Measurements from ENCODE around the gene CNTN5. TPM values are rescaled to one million over a fixed set of nuclear protein-coding genes. Genes with fewer than 3 reads are reported as not detected.

CNTN5 gene
- polyA plus RNA-seq, 1 of the 3 experiments (the other 2 are of a cell fraction): not detected

DNA sequence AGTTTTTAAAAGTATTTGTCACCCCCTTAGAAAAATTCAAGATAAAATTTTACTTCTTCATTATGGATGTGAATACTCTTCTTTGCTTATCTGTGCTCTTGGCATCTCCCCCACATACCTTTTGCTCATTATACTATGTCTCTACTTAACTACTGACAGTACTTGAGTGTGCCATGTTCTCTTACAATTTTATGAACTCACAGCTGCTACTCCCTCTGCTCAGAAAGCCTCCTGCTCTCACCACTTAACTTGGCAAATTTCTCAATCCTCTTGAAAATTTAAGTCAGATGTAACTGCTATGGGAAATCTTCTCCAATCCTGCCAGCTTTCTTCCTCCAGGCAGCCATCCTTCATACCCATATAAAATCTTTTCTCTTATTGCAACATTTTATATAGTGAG is 163.4 kb downstream of the CNTN5 start:
- DNase-seq: no peak
- H3K27ac ChIP-seq (ENCODE audit: low read depth in 2 of 2, low read length in 1 of 2): no peak overlapping the region
- H3K27me3 ChIP-seq (ENCODE audit: insufficient read depth): no peaks in the 10 kb centered on the region
- no peak overlapping the region for H2AFZ ChIP-seq (ENCODE audit: low read depth)
- no peaks in the 10 kb centered on the region for H3F3A ChIP-seq (replicated peaks; ENCODE audit: insufficient read depth)
- no peaks in the 10 kb centered on the region for H3K9me3 ChIP-seq
- H3K9me2 ChIP-seq: no peaks in the 10 kb centered on the region
- ChIA-PET CTCF (no interaction called here), POLR2A (no interaction called here)
- H3K4me3 ChIP-seq (ENCODE audit: low read depth in 2 of 2, low read length in 1 of 2): no peak overlapping the region
- H4K20me1 ChIP-seq (ENCODE audit: insufficient read depth): no peaks in the 10 kb centered on the region
- no peak overlapping the region for H3K4me2 ChIP-seq
- TF ChIP-seq MEF2A (IDR thresholded peaks at IDR 0.05; ENCODE audit: borderline replicate concordance, low read depth) (no peak), MXI1 (IDR thresholded peaks at IDR 0.05; ENCODE audit: low read depth, low read length) (no peak), GATA2 (CRISPR knock-in tag; IDR thresholded peaks at IDR 0.05) (no peak), TCF12 (IDR thresholded peaks at IDR 0.05) (no peak), NRF1 (IDR thresholded peaks at IDR 0.05; ENCODE audit: low read depth, low read length) (no peak), RFX5 (IDR thresholded peaks at IDR 0.05; ENCODE audit: low read length) (no peak), FOXM1 (IDR thresholded peaks at IDR 0.05; ENCODE audit: low read depth) (no peak)
- TF ChIP-seq, protein P1, sequence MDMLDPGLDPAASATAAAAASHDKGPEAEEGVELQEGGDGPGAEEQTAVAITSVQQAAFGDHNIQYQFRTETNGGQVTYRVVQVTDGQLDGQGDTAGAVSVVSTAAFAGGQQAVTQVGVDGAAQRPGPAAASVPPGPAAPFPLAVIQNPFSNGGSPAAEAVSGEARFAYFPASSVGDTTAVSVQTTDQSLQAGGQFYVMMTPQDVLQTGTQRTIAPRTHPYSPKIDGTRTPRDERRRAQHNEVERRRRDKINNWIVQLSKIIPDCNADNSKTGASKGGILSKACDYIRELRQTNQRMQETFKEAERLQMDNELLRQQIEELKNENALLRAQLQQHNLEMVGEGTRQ (IDR thresholded peaks at IDR 0.05; ENCODE audit: borderline replicate concordance, low read depth, low read length): no peak
- TF ChIP-seq, protein P2, sequence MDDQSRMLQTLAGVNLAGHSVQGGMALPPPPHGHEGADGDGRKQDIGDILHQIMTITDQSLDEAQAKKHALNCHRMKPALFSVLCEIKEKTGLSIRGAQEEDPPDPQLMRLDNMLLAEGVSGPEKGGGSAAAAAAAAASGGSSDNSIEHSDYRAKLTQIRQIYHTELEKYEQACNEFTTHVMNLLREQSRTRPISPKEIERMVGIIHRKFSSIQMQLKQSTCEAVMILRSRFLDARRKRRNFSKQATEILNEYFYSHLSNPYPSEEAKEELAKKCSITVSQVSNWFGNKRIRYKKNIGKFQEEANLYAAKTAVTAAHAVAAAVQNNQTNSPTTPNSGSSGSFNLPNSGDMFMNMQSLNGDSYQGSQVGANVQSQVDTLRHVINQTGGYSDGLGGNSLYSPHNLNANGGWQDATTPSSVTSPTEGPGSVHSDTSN (IDR thresholded peaks at IDR 0.05): no peak
- TF ChIP-seq, protein P3, sequence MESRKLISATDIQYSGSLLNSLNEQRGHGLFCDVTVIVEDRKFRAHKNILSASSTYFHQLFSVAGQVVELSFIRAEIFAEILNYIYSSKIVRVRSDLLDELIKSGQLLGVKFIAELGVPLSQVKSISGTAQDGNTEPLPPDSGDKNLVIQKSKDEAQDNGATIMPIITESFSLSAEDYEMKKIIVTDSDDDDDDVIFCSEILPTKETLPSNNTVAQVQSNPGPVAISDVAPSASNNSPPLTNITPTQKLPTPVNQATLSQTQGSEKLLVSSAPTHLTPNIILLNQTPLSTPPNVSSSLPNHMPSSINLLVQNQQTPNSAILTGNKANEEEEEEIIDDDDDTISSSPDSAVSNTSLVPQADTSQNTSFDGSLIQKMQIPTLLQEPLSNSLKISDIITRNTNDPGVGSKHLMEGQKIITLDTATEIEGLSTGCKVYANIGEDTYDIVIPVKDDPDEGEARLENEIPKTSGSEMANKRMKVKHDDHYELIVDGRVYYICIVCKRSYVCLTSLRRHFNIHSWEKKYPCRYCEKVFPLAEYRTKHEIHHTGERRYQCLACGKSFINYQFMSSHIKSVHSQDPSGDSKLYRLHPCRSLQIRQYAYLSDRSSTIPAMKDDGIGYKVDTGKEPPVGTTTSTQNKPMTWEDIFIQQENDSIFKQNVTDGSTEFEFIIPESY (IDR thresholded peaks at IDR 0.05; ENCODE audit: borderline replicate concordance, low read depth): no peak
- H3K79me2 ChIP-seq (ENCODE audit: insufficient read depth): no peaks in the 10 kb centered on the region
- H3K9ac ChIP-seq: no peak overlapping the region
- no peaks in the 10 kb centered on the region for H3K4me1 ChIP-seq (ENCODE audit: control insufficient read depth in 1 of 2, insufficient read depth in 2 of 2, low read depth in 1 of 2, low read length in 1 of 2)
- no peaks in the 10 kb centered on the region for H3K36me3 ChIP-seq (replicated peaks in 1 of 2; ENCODE audit: control insufficient read depth in 1 of 2, insufficient read depth in 2 of 2, low read length in 1 of 2)

DNA sequence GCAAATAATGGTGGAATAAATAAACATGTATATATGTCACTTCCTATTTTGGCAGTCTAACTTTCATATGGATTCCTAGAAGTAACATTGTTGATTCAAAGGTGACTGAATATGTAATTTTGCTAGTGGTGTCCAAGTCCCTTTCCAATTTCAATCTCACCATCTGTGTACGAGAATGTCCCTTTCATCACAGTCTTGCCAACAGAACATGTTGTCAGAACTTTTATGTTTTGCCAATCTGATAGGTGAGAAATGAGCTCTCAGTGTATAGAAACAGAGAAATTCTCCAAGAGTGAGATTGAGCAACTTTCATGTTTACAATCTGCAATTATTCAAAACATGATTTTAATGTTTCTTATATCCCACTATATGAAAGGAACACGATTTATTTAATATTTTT is 167.5 kb downstream of the CNTN5 start:
- ChIA-PET POLR2A (no interaction called here), CTCF (no interaction called here)
- TF ChIP-seq, protein P4, sequence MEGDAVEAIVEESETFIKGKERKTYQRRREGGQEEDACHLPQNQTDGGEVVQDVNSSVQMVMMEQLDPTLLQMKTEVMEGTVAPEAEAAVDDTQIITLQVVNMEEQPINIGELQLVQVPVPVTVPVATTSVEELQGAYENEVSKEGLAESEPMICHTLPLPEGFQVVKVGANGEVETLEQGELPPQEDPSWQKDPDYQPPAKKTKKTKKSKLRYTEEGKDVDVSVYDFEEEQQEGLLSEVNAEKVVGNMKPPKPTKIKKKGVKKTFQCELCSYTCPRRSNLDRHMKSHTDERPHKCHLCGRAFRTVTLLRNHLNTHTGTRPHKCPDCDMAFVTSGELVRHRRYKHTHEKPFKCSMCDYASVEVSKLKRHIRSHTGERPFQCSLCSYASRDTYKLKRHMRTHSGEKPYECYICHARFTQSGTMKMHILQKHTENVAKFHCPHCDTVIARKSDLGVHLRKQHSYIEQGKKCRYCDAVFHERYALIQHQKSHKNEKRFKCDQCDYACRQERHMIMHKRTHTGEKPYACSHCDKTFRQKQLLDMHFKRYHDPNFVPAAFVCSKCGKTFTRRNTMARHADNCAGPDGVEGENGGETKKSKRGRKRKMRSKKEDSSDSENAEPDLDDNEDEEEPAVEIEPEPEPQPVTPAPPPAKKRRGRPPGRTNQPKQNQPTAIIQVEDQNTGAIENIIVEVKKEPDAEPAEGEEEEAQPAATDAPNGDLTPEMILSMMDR (IDR thresholded peaks at IDR 0.05): no peak
- TF ChIP-seq FOXJ3 (CRISPR knock-in tag; IDR thresholded peaks at IDR 0.05) (no peak), TCF12 (IDR thresholded peaks at IDR 0.05) (no peak), CHD2 (IDR thresholded peaks at IDR 0.05; ENCODE audit: low read length, partially characterized antibody) (no peak), TEAD4 (IDR thresholded peaks at IDR 0.05; ENCODE audit: borderline replicate concordance, insufficient read depth) (no peak), RXRA (IDR thresholded peaks at IDR 0.05; ENCODE audit: borderline replicate concordance, low read depth) (no peak), GABPA (IDR thresholded peaks at IDR 0.05; ENCODE audit: low read depth) (no peak), RCOR1 (IDR thresholded peaks at IDR 0.05; ENCODE audit: low read length) (no peak), GATA2 (CRISPR knock-in tag; IDR thresholded peaks at IDR 0.05) (no peak), RAD21 (IDR thresholded peaks at IDR 0.05; ENCODE audit: low read length) (no peak)
- TF ChIP-seq, protein P5, sequence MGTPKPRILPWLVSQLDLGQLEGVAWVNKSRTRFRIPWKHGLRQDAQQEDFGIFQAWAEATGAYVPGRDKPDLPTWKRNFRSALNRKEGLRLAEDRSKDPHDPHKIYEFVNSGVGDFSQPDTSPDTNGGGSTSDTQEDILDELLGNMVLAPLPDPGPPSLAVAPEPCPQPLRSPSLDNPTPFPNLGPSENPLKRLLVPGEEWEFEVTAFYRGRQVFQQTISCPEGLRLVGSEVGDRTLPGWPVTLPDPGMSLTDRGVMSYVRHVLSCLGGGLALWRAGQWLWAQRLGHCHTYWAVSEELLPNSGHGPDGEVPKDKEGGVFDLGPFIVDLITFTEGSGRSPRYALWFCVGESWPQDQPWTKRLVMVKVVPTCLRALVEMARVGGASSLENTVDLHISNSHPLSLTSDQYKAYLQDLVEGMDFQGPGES (IDR thresholded peaks at IDR 0.05; ENCODE audit: low read depth, low read length): no peak
- TF ChIP-seq, protein P2 (IDR thresholded peaks at IDR 0.05): no peak

More for the DNA sequence above, 167.5 kb downstream of the CNTN5 start:
- no peak overlapping the region for H2AFZ ChIP-seq (ENCODE audit: low read depth)
- no peaks in the 10 kb centered on the region for H3K36me3 ChIP-seq (replicated peaks in 1 of 2; ENCODE audit: control insufficient read depth in 1 of 2, insufficient read depth in 2 of 2, low read length in 1 of 2)
- H3K4me2 ChIP-seq: no peak overlapping the region
- no peak overlapping the region for H3K27ac ChIP-seq (ENCODE audit: low read depth in 2 of 2, low read length in 1 of 2)
- H3K9me3 ChIP-seq: no peaks in the 10 kb centered on the region
- no peak overlapping the region for H3K9ac ChIP-seq
- H3F3A ChIP-seq (replicated peaks; ENCODE audit: insufficient read depth): no peaks in the 10 kb centered on the region
- no peaks in the 10 kb centered on the region for H3K27me3 ChIP-seq (ENCODE audit: insufficient read depth)
- H3K79me2 ChIP-seq (ENCODE audit: insufficient read depth): no peaks in the 10 kb centered on the region
- no peak overlapping the region for H3K4me3 ChIP-seq (ENCODE audit: low read depth in 2 of 2, low read length in 1 of 2)
- no peak for DNase-seq
- no peaks in the 10 kb centered on the region for H4K20me1 ChIP-seq (ENCODE audit: insufficient read depth)
- no peaks in the 10 kb centered on the region for H3K9me2 ChIP-seq
- WGBS (ENCODE audit: low lambda C conversion rate): 0% methylated on average over 2 of the region's 2 CpGs
- no peaks in the 10 kb centered on the region for H3K4me1 ChIP-seq (ENCODE audit: control insufficient read depth in 1 of 2, insufficient read depth in 2 of 2, low read depth in 1 of 2, low read length in 1 of 2)

Data from SK-N-SH (cell line).